Muscle of leg (tissue), 11 donors: ENCODE measurements around the gene TNFRSF12A. TPM values are rescaled to one million over a fixed set of nuclear protein-coding genes. Genes with fewer than 3 reads are reported as not detected.
"Not testable (repeated sequence)": the region's sequence is repeated elsewhere in the genome, so short reads cannot be mapped to it uniquely, and the experiment has no call there.

Source experiments
- DNase-seq: peaks from one replicate; pipeline ENCODE4 v3.0.0; 2013
- H3K27ac ChIP-seq: one replicate; pipeline ENCODE4 v1.5.1; 2013; ENCODE audit warnings: mild to moderate bottlenecking, low read length, control low read depth
- H3K27me3 ChIP-seq: one replicate; pipeline ENCODE4 v1.6.1; 2013; ENCODE audit warnings: low read length; ENCODE audit not compliant: control insufficient read depth, insufficient read depth
- H3K36me3 ChIP-seq: one replicate; pipeline ENCODE4 v1.6.1; 2013; ENCODE audit warnings: low read length; ENCODE audit not compliant: control insufficient read depth, insufficient read depth
- H3K4me1 ChIP-seq: one replicate; pipeline ENCODE4 v1.6.1; 2013; ENCODE audit warnings: low read length; ENCODE audit not compliant: control insufficient read depth, insufficient read depth
- H3K4me3 ChIP-seq: one replicate; pipeline ENCODE4 v1.5.1; 2013; ENCODE audit warnings: low read length, control low read depth
- H3K9me3 ChIP-seq: replicated peaks from 2 replicates; pipeline ENCODE4 v1.6.1; 2013; ENCODE audit warnings: low read depth, low read length; ENCODE audit not compliant: control insufficient read depth
- WGBS: methylation state at CpG from one replicate; pipeline ENCODE4 v1.1.5; 2013; ENCODE audit warnings: missing lambda C conversion rate; ENCODE audit not compliant: insufficient coverage; 5-methylcytosine and 5-hydroxymethylcytosine counted together
- polyA plus RNA-seq, 8 donors: library from polyadenylated mRNA; unstranded; fragments of 120-200 nt; gene quantifications; one replicate each; pipeline versions ENCODE4 v1.2.1 to v1.2.3, GENCODE V29; 2013; ENCODE audit warnings: inconsistent platforms in 1 of 8, low replicate concordance in 1 of 8; ENCODE audit not compliant: insufficient read length in 8 of 8, insufficient read depth in 1 of 8
- total RNA-seq: library from RNA; stranded (reverse); fragments of 120-200 nt; gene quantifications from one replicate; pipeline ENCODE4 v1.2.4, GENCODE V29; 2013

TNFRSF12A gene
- total and polyA plus RNA-seq, 9 donors, result 26.4 to 65.2 (median 39.8) TPM

GRCh38 chr16:3065069-3065741, 45.0 kb downstream of the TNFRSF12A start, which contains the start of gene IL32:
Gene IL32 (plus strand): TSS chr16:3065640. CDS start chr16:3065812, 172 bp downstream.
- DNase-seq, result peak; percentile 96
- peaks cover 35% of the 10 kb centered on the region for H3K4me1 ChIP-seq

GRCh38 chr16:3065742-3066439, 45.7 kb downstream of the TNFRSF12A start:
- no peak for DNase-seq

More at GRCh38 chr16:3065069-3065741, 45.0 kb downstream of the TNFRSF12A start, which contains the start of gene IL32:
- Histone ChIP-seq H3K27me3 (no peaks in the 10 kb centered on the region), H3K4me3 (peak within 1 kb of the TSS; percentile 28), H3K9me3 (no peaks in the 10 kb centered on the region), H3K27ac (peak within 1 kb of the TSS; percentile 79), H3K36me3 (no peaks in the 10 kb centered on the region)
- WGBS, result 28% methylated on average over 7 of the region's 13 CpGs

GRCh38 chr16:3066440-3066748, 46.2 kb downstream of the TNFRSF12A start:
- H3K9me3 ChIP-seq, result no peaks in the 10 kb centered on the region
- no peaks in the 10 kb centered on the region for H3K36me3 ChIP-seq
- H3K4me3 ChIP-seq, result peak overlapping the region; percentile 28
- peaks cover 27% of the 10 kb centered on the region for H3K4me1 ChIP-seq
- no peak overlapping the region for H3K27ac ChIP-seq
- no peak for DNase-seq
- H3K27me3 ChIP-seq, result no peaks in the 10 kb centered on the region
- WGBS, result 79% methylated on average over 6 of the region's 7 CpGs

More at GRCh38 chr16:3065742-3066439, 45.7 kb downstream of the TNFRSF12A start:
- Histone ChIP-seq H3K27me3 (no peaks in the 10 kb centered on the region), H3K9me3 (no peaks in the 10 kb centered on the region), H3K4me1 (peaks cover 29% of the 10 kb centered on the region), H3K4me3 (peak overlapping the region; percentile 28), H3K27ac (peak overlapping the region; percentile 78), H3K36me3 (no peaks in the 10 kb centered on the region)
- 67% methylated on average over 18 of the region's 26 CpGs for WGBS

GRCh38 chr16:3068487-3068886, 48.3 kb downstream of the TNFRSF12A start:
- no peak overlapping the region for H3K4me3 ChIP-seq
- H3K9me3 ChIP-seq, result no peaks in the 10 kb centered on the region
- no CpG with 5 or more reads among the region's 4 CpGs for WGBS
- no peak overlapping the region for H3K27ac ChIP-seq
- peaks cover 27% of the 10 kb centered on the region for H3K4me1 ChIP-seq
- no peaks in the 10 kb centered on the region for H3K36me3 ChIP-seq
- no peaks in the 10 kb centered on the region for H3K27me3 ChIP-seq
- DNase-seq, result no peak

GRCh38 chr16:3069146-3069545, 49.0 kb downstream of the TNFRSF12A start:
- not testable (repeated sequence) for DNase-seq, H3K27ac ChIP-seq, H3K9me3 ChIP-seq, H3K27me3 ChIP-seq, H3K4me3 ChIP-seq, H3K36me3 ChIP-seq
- WGBS, result 77% methylated on average over 10 of the region's 11 CpGs
- peaks cover 27% of the 10 kb centered on the region for H3K4me1 ChIP-seq

- WGBS, result 84% methylated on average over 7 of the region's 9 CpGs
- Histone ChIP-seq H3K4me3 (no peak overlapping the region), H3K36me3 (no peaks in the 10 kb centered on the region), H3K27ac (no peak overlapping the region), H3K27me3 (no peaks in the 10 kb centered on the region), H3K9me3 (no peaks in the 10 kb centered on the region), H3K4me1 (peaks cover 21% of the 10 kb centered on the region)
- no peak for DNase-seq
Observed at GRCh38 chr16:3070608-3071111, 50.5 kb downstream of the TNFRSF12A start.

GRCh38 chr16:3071655-3072054, 51.5 kb downstream of the TNFRSF12A start:
- 87% methylated on average over 7 of the region's 7 CpGs for WGBS
- Histone ChIP-seq H3K27me3 (no peaks in the 10 kb centered on the region), H3K9me3 (no peaks in the 10 kb centered on the region), H3K36me3 (no peaks in the 10 kb centered on the region), H3K4me3 (no peak overlapping the region), H3K27ac (no peak overlapping the region), H3K4me1 (peaks cover 11% of the 10 kb centered on the region)
- no peak for DNase-seq

Other genes starting within 250 kb of the TNFRSF12A start
- 218 TPM for gene ELOB, start 243.1 kb upstream of the TNFRSF12A start, total RNA-seq
- 100 to 1,000 TPM; 162 to 228 (median 189) TPM for gene ELOB, start 243.1 kb upstream of the TNFRSF12A start, polyA plus RNA-seq
- gene PRSS33, start 232.8 kb upstream of the TNFRSF12A start, total RNA-seq, result not detected
- not detected for gene PRSS33, start 232.8 kb upstream of the TNFRSF12A start, polyA plus RNA-seq
- not detected for gene PRSS41, start 221.9 kb upstream of the TNFRSF12A start, total RNA-seq
- gene PRSS41, start 221.9 kb upstream of the TNFRSF12A start, polyA plus RNA-seq, result not detected
- gene PRSS21, start 203.1 kb upstream of the TNFRSF12A start, total RNA-seq, result not detected
- gene PRSS21, start 203.1 kb upstream of the TNFRSF12A start, polyA plus RNA-seq, result under 1 TPM in 2 of 8 donors, not detected in 6; 0.20 to 0.30 TPM
- 0.49 TPM for gene ZG16B, start 190.1 kb upstream of the TNFRSF12A start, total RNA-seq
- gene ZG16B, start 190.1 kb upstream of the TNFRSF12A start, polyA plus RNA-seq, result under 1 TPM in 7 of 8 donors, not detected in 1; 0.28 to 0.61 (median 0.38) TPM
- not detected for gene PRSS22, start 162.2 kb upstream of the TNFRSF12A start, total RNA-seq
- under 1 TPM in 2 of 8 donors, not detected in 6; 0.94 TPM for gene PRSS22, start 162.2 kb upstream of the TNFRSF12A start, polyA plus RNA-seq
- 22.0 TPM for gene FLYWCH2, start 137.2 kb upstream of the TNFRSF12A start, total RNA-seq
- 10 to 100 TPM; 13.8 to 23.3 (median 21.4) TPM for gene FLYWCH2, start 137.2 kb upstream of the TNFRSF12A start, polyA plus RNA-seq
- gene FLYWCH1, start 108.4 kb upstream of the TNFRSF12A start, total RNA-seq, result 7.8 TPM
- 10 to 100 TPM; 13.9 to 28.5 (median 17.7) TPM for gene FLYWCH1, start 108.4 kb upstream of the TNFRSF12A start, polyA plus RNA-seq
- 5.6 TPM for gene KREMEN2, start 56.1 kb upstream of the TNFRSF12A start, total RNA-seq
- 10 to 100 TPM in 3 of 8 donors, 1 to 10 TPM in 5; 3.5 to 22.0 (median 9.1) TPM for gene KREMEN2, start 56.1 kb upstream of the TNFRSF12A start, polyA plus RNA-seq
- gene PAQR4, start 51.0 kb upstream of the TNFRSF12A start, total RNA-seq, result 4.3 TPM
- 10 to 100 TPM in 1 of 8 donors, 1 to 10 TPM in 7; 6.0 to 14.4 (median 9.3) TPM for gene PAQR4, start 51.0 kb upstream of the TNFRSF12A start, polyA plus RNA-seq
- 3.6 TPM for gene PKMYT1, start 39.9 kb upstream of the TNFRSF12A start, total RNA-seq
- gene PKMYT1, start 39.9 kb upstream of the TNFRSF12A start, polyA plus RNA-seq, result 10 to 100 TPM; 10.4 to 19.4 (median 14.2) TPM
- 0.40 TPM for gene CLDN9, start 7.4 kb upstream of the TNFRSF12A start, total RNA-seq
- gene CLDN9, start 7.4 kb upstream of the TNFRSF12A start, polyA plus RNA-seq, result 1 to 10 TPM in 5 of 8 donors, under 1 TPM in 3; 0.36 to 3.0 (median 1.5) TPM
- 0.09 TPM for gene CLDN6, start 2.2 kb upstream of the TNFRSF12A start, total RNA-seq
- gene CLDN6, start 2.2 kb upstream of the TNFRSF12A start, polyA plus RNA-seq, result 1 to 10 TPM in 2 of 8 donors, under 1 TPM in 5, not detected in 1; 0.16 to 4.6 (median 0.43) TPM
- gene HCFC1R1, start 3.6 kb downstream of the TNFRSF12A start, total RNA-seq, result 77.9 TPM
- 100 to 1,000 TPM in 2 of 8 donors, 10 to 100 TPM in 6; 68.0 to 138 (median 91.4) TPM for gene HCFC1R1, start 3.6 kb downstream of the TNFRSF12A start, polyA plus RNA-seq
- gene THOC6, start 3.7 kb downstream of the TNFRSF12A start, total RNA-seq, result 15.0 TPM
- 10 to 100 TPM; 19.6 to 25.5 (median 22.0) TPM for gene THOC6, start 3.7 kb downstream of the TNFRSF12A start, polyA plus RNA-seq
- not detected for gene BICDL2, start 16.6 kb downstream of the TNFRSF12A start, total RNA-seq
- under 1 TPM in 5 of 8 donors, not detected in 3; 0.02 to 0.66 (median 0.23) TPM for gene BICDL2, start 16.6 kb downstream of the TNFRSF12A start, polyA plus RNA-seq
- 0.58 TPM for gene MMP25, start 26.2 kb downstream of the TNFRSF12A start, total RNA-seq
- gene MMP25, start 26.2 kb downstream of the TNFRSF12A start, polyA plus RNA-seq, result 1 to 10 TPM; 1.4 to 3.0 (median 1.8) TPM
- 50.2 TPM for gene IL32, start 45.3 kb downstream of the TNFRSF12A start, total RNA-seq
- gene IL32, start 45.3 kb downstream of the TNFRSF12A start, polyA plus RNA-seq, result 100 to 1,000 TPM in 6 of 8 donors, 10 to 100 TPM in 2; 28.9 to 166 (median 119) TPM
- gene ZSCAN10, start 78.9 kb downstream of the TNFRSF12A start, total RNA-seq, result 0.13 TPM
- gene ZSCAN10, start 78.9 kb downstream of the TNFRSF12A start, polyA plus RNA-seq, result under 1 TPM in 6 of 8 donors, not detected in 2; 0.12 to 0.44 (median 0.18) TPM
- 14.1 TPM for gene ZNF205, start 92.2 kb downstream of the TNFRSF12A start, total RNA-seq
- gene ZNF205, start 92.2 kb downstream of the TNFRSF12A start, polyA plus RNA-seq, result 10 to 100 TPM; 12.0 to 15.4 (median 13.3) TPM
- gene ZNF213, start 114.7 kb downstream of the TNFRSF12A start, total RNA-seq, result 3.1 TPM
- gene ZNF213, start 114.7 kb downstream of the TNFRSF12A start, polyA plus RNA-seq, result 10 to 100 TPM in 5 of 8 donors, 1 to 10 TPM in 3; 9.4 to 14.0 (median 11.5) TPM
- not detected for gene OR1F1, start 167.8 kb downstream of the TNFRSF12A start, total RNA-seq
- gene OR1F1, start 167.8 kb downstream of the TNFRSF12A start, polyA plus RNA-seq, result not detected
- gene ZNF200, start 214.8 kb downstream of the TNFRSF12A start, total RNA-seq, result 8.4 TPM
- 1 to 10 TPM; 5.3 to 7.7 (median 6.4) TPM for gene ZNF200, start 214.8 kb downstream of the TNFRSF12A start, polyA plus RNA-seq
- 0.27 TPM for gene MEFV, start 236.3 kb downstream of the TNFRSF12A start, total RNA-seq
- under 1 TPM; 0.20 to 0.45 (median 0.31) TPM for gene MEFV, start 236.3 kb downstream of the TNFRSF12A start, polyA plus RNA-seq